ENCODE results near the gene DNPEP.

The DNPEP gene

DNA sequence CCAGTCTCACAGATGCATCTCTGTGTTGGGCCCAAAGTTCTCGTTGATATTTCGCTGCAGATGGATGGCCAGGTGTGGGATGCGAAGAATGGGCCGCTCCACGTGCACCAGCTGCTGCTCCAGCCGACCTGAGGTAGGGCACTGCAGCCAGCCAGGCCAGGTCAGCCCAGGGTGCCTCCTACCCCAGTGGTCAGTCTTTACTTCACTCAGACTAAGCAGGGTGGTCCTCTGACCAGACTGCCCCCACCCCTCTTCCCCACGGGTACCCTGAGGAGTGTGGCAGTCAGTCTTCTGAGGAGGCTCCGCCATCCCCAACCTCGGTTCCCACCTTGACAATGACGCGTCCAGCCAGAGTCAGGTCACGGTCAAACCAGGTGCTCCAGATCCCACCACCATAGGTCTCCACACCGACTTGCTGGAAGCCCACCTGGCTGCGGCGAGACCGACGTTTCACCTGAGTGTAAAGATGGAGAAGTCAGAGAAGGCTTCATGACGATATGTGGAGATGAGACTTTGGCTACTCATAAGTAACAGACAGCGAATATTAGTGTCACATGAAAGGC is 1.7 kb downstream of the DNPEP start:
- no peak overlapping the region for H2BK5ac ChIP-seq (ENCODE audit: low read depth, low read length, poor library complexity)
- H3K9ac ChIP-seq (ENCODE audit: low read length) = no peak overlapping the region
- H4K8ac ChIP-seq (ENCODE audit: low read depth, low read length) = no peak overlapping the region
- WGBS (ENCODE audit: extremely low coverage, insufficient coverage, insufficient read length) = no CpG with 5 or more reads among the region's 19 CpGs
- no peak overlapping the region for H4K91ac ChIP-seq (ENCODE audit: low read depth, low read length)
- H3K27me3 ChIP-seq (ENCODE audit: insufficient read depth, low read length) = no peaks in the 10 kb centered on the region
- H3K4me3 ChIP-seq (ENCODE audit: low read depth, low read length) = no peak overlapping the region
- H3K4me1 ChIP-seq (ENCODE audit: control insufficient read depth in 1 of 2, insufficient read depth in 2 of 2, low read length in 2 of 2) = peaks cover 6 to 7% of the 10 kb centered on the region in 2 experiments
- no peak overlapping the region for H3K4ac ChIP-seq (ENCODE audit: low read depth, low read length)
- no peak overlapping the region for H3K18ac ChIP-seq (ENCODE audit: low read length)
- no peak overlapping the region for H2BK12ac ChIP-seq (ENCODE audit: low read length)
- no peak overlapping the region for H2AFZ ChIP-seq (ENCODE audit: insufficient read depth, low read length, poor library complexity)
- peaks cover 2% of the 10 kb centered on the region for H3K79me2 ChIP-seq (ENCODE audit: control insufficient read depth, insufficient read depth, low read length, poor library complexity)
- H3K23ac ChIP-seq (ENCODE audit: low read length) = no peak overlapping the region
- H3K79me1 ChIP-seq (ENCODE audit: low read length) = peaks cover 8% of the 10 kb centered on the region
- no peaks in the 10 kb centered on the region for H3K9me3 ChIP-seq (ENCODE audit: insufficient read depth, low read depth, low read length)
- DNase-seq = no peak
- H2BK120ac ChIP-seq (ENCODE audit: insufficient read depth, low read length, poor library complexity) = no peak overlapping the region
- no peak overlapping the region for H4K12ac ChIP-seq (ENCODE audit: low read depth, low read length)
- H3K36me3 ChIP-seq (ENCODE audit: control insufficient read depth in 1 of 2, insufficient read depth in 2 of 2, low read length in 2 of 2) = peaks cover 24 to 39% of the 10 kb centered on the region in 2 experiments
- no peak overlapping the region for H3K27ac ChIP-seq (ENCODE audit: low read depth, low read length)
- no peak overlapping the region for H2AK5ac ChIP-seq (ENCODE audit: low read length)
- no peak overlapping the region for H3K4me2 ChIP-seq (ENCODE audit: low read length)
- no peak overlapping the region for H3K14ac ChIP-seq (ENCODE audit: low read length)

- Histone ChIP-seq H2AK5ac (ENCODE audit: low read length) (no peak overlapping the region), H3K4ac (ENCODE audit: low read depth, low read length) (no peak overlapping the region), H2BK12ac (ENCODE audit: low read length) (no peak overlapping the region), H3K79me1 (ENCODE audit: low read length) (peaks cover 8% of the 10 kb centered on the region), H3K4me2 (ENCODE audit: low read length) (no peak overlapping the region), H2AFZ (ENCODE audit: insufficient read depth, low read length, poor library complexity) (no peak overlapping the region), H3K9me3 (ENCODE audit: insufficient read depth, low read depth, low read length) (no peaks in the 10 kb centered on the region), H3K27me3 (ENCODE audit: insufficient read depth, low read length) (no peaks in the 10 kb centered on the region), H3K14ac (ENCODE audit: low read length) (no peak overlapping the region), H3K4me3 (ENCODE audit: low read depth, low read length) (no peak overlapping the region), H4K91ac (ENCODE audit: low read depth, low read length) (no peak overlapping the region), H3K18ac (ENCODE audit: low read length) (no peak overlapping the region), H3K36me3 (ENCODE audit: control insufficient read depth in 1 of 2, insufficient read depth in 2 of 2, low read length in 2 of 2) (peaks cover 26 to 46% of the 10 kb centered on the region in 2 experiments), H2BK5ac (ENCODE audit: low read depth, low read length, poor library complexity) (no peak overlapping the region), H3K27ac (ENCODE audit: low read depth, low read length) (no peak overlapping the region), H4K12ac (ENCODE audit: low read depth, low read length) (no peak overlapping the region), H3K4me1 (ENCODE audit: control insufficient read depth in 1 of 2, insufficient read depth in 2 of 2, low read length in 2 of 2) (peaks cover 6 to 7% of the 10 kb centered on the region in 2 experiments), H3K79me2 (ENCODE audit: control insufficient read depth, insufficient read depth, low read length, poor library complexity) (peaks cover 2% of the 10 kb centered on the region), H3K9ac (ENCODE audit: low read length) (no peak overlapping the region), H2BK120ac (ENCODE audit: insufficient read depth, low read length, poor library complexity) (no peak overlapping the region), H4K8ac (ENCODE audit: low read depth, low read length) (no peak overlapping the region), H3K23ac (ENCODE audit: low read length) (no peak overlapping the region)
- WGBS (ENCODE audit: extremely low coverage, insufficient coverage, insufficient read length) = no CpG with 5 or more reads among the region's 2 CpGs
- no peak for DNase-seq
Measured at GRCh38 chr2:219384859-219385258, 2.9 kb downstream of the DNPEP start.

DNA sequence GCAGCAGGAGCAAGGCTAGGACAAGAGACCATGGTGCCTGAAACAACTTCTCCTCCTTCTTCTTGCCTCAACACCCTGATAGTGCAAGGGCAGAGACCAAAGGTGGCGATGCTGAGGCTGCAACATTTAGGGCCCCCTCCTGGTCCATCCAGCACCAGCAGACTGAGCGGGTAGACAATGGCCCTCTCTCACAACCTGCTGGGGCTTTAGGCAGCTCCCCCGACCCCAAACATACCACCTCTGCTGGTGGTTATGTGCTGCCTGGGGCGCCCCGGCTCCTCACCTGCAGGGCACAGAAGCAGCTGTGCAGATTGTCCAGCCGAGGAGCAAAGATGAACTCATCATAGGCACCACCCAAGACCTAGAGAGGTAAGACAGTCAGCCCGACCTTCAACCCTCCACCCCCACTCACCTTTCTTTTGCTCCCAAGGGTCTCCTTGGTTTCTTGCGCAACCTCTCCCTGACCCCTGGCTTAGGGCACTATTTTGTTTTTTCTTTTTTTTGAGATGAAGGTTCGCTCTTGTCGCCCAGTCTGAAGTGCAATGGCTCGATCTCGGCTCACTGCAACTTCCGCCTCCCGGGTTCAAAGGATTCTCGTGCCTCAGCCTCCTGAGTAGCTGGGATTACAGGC is 3.5 kb downstream of the DNPEP start:
- no peak for DNase-seq
- no peak overlapping the region for H3K18ac ChIP-seq (ENCODE audit: low read length)

GRCh38 chr2:219381448-219381847 is 6.3 kb downstream of the DNPEP start:
- Histone ChIP-seq H3K79me2 (ENCODE audit: control insufficient read depth, insufficient read depth, low read length, poor library complexity) (no peaks in the 10 kb centered on the region), H3K27ac (ENCODE audit: low read depth, low read length) (no peak overlapping the region), H3K4me2 (ENCODE audit: low read length) (no peak overlapping the region), H3K18ac (ENCODE audit: low read length) (no peak overlapping the region), H2BK12ac (ENCODE audit: low read length) (no peak overlapping the region), H4K12ac (ENCODE audit: low read depth, low read length) (no peak overlapping the region), H3K14ac (ENCODE audit: low read length) (no peak overlapping the region), H3K4me3 (ENCODE audit: low read depth, low read length) (no peak overlapping the region), H4K8ac (ENCODE audit: low read depth, low read length) (no peak overlapping the region), H3K4me1 (ENCODE audit: control insufficient read depth in 1 of 2, insufficient read depth in 2 of 2, low read length in 2 of 2) (peaks cover 0 to under 1% of the 10 kb centered on the region in 2 experiments), H3K23ac (ENCODE audit: low read length) (no peak overlapping the region), H3K27me3 (ENCODE audit: insufficient read depth, low read length) (no peaks in the 10 kb centered on the region), H2BK5ac (ENCODE audit: low read depth, low read length, poor library complexity) (no peak overlapping the region), H3K4ac (ENCODE audit: low read depth, low read length) (no peak overlapping the region), H4K91ac (ENCODE audit: low read depth, low read length) (no peak overlapping the region), H2AFZ (ENCODE audit: insufficient read depth, low read length, poor library complexity) (no peak overlapping the region), H3K9me3 (ENCODE audit: insufficient read depth, low read depth, low read length) (no peaks in the 10 kb centered on the region), H2AK5ac (ENCODE audit: low read length) (no peak overlapping the region), H3K36me3 (ENCODE audit: control insufficient read depth in 1 of 2, insufficient read depth in 2 of 2, low read length in 2 of 2) (peaks cover 29 to 44% of the 10 kb centered on the region in 2 experiments), H3K9ac (ENCODE audit: low read length) (no peak overlapping the region), H2BK120ac (ENCODE audit: insufficient read depth, low read length, poor library complexity) (no peak overlapping the region), H3K79me1 (ENCODE audit: low read length) (no peaks in the 10 kb centered on the region)
- no peak for DNase-seq
- WGBS (ENCODE audit: extremely low coverage, insufficient coverage, insufficient read length) = no CpG with 5 or more reads among the region's 9 CpGs

More for the DNA sequence above, 3.5 kb downstream of the DNPEP start:
- H3K9ac ChIP-seq (ENCODE audit: low read length) = no peak overlapping the region
- H4K8ac ChIP-seq (ENCODE audit: low read depth, low read length) = no peak overlapping the region
- no peak overlapping the region for H4K12ac ChIP-seq (ENCODE audit: low read depth, low read length)
- no peaks in the 10 kb centered on the region for H3K9me3 ChIP-seq (ENCODE audit: insufficient read depth, low read depth, low read length)
- peaks cover 6 to 7% of the 10 kb centered on the region in 2 experiments for H3K4me1 ChIP-seq (ENCODE audit: control insufficient read depth in 1 of 2, insufficient read depth in 2 of 2, low read length in 2 of 2)
- no peak overlapping the region for H3K23ac ChIP-seq (ENCODE audit: low read length)
- no peak overlapping the region for H3K27ac ChIP-seq (ENCODE audit: low read depth, low read length)
- no peak overlapping the region for H2BK5ac ChIP-seq (ENCODE audit: low read depth, low read length, poor library complexity)
- H2AK5ac ChIP-seq (ENCODE audit: low read length) = no peak overlapping the region
- no peak overlapping the region for H2AFZ ChIP-seq (ENCODE audit: insufficient read depth, low read length, poor library complexity)
- no peak overlapping the region for H2BK120ac ChIP-seq (ENCODE audit: insufficient read depth, low read length, poor library complexity)
- H3K4me2 ChIP-seq (ENCODE audit: low read length) = no peak overlapping the region
- H3K27me3 ChIP-seq (ENCODE audit: insufficient read depth, low read length) = no peaks in the 10 kb centered on the region
- H3K36me3 ChIP-seq (ENCODE audit: control insufficient read depth in 1 of 2, insufficient read depth in 2 of 2, low read length in 2 of 2) = peaks cover 26 to 46% of the 10 kb centered on the region in 2 experiments
- H3K79me2 ChIP-seq (ENCODE audit: control insufficient read depth, insufficient read depth, low read length, poor library complexity) = peaks cover 2% of the 10 kb centered on the region
- WGBS (ENCODE audit: extremely low coverage, insufficient coverage, insufficient read length) = no CpG with 5 or more reads among the region's 15 CpGs
- no peak overlapping the region for H3K4me3 ChIP-seq (ENCODE audit: low read depth, low read length)
- H3K4ac ChIP-seq (ENCODE audit: low read depth, low read length) = no peak overlapping the region
- H3K79me1 ChIP-seq (ENCODE audit: low read length) = peaks cover 8% of the 10 kb centered on the region
- H4K91ac ChIP-seq (ENCODE audit: low read depth, low read length) = no peak overlapping the region
- no peak overlapping the region for H3K14ac ChIP-seq (ENCODE audit: low read length)
- H2BK12ac ChIP-seq (ENCODE audit: low read length) = no peak overlapping the region

All from trophoblast cell (in vitro differentiated cells and primary cell).